Ascending aorta (tissue), 2 donors: Measurements from ENCODE around the gene RPS24. TPM values are rescaled to one million over a fixed set of nuclear protein-coding genes. Genes with fewer than 3 reads are reported as not detected.

Experiments
- DNase-seq, 2 donors: peaks; one replicate each; pipeline ENCODE4 v3.0.0-alpha.2; 2019; ENCODE audit warnings: low spot score in 2 of 2
- H3K27ac ChIP-seq, 2 donors: fragments of 200-600 bp; sonication (generic); one replicate each; pipeline ENCODE4 v1.5.1; 2016 to 2017; ENCODE audit warnings: mild to moderate bottlenecking in 1 of 2
- H3K27me3 ChIP-seq: fragments of 200-600 bp; sonication (generic); one replicate; pipeline ENCODE4 v1.5.1; 2017
- H3K36me3 ChIP-seq, 2 donors: fragments of 200-600 bp; sonication (generic); one replicate each; pipeline ENCODE4 v1.5.1; 2016
- H3K4me1 ChIP-seq, 2 donors: fragments of 200-600 bp; sonication (generic); one replicate each; pipeline ENCODE4 v1.5.1; 2016 to 2017; ENCODE audit warnings: mild to moderate bottlenecking in 1 of 2
- H3K4me3 ChIP-seq, 2 donors: fragments of 200-600 bp; sonication (generic); one replicate each; pipeline ENCODE4 v1.5.1; 2016 to 2017; ENCODE audit warnings: mild to moderate bottlenecking in 1 of 2
- H3K9me3 ChIP-seq, 2 donors: fragments of 200-600 bp; sonication (generic); one replicate each; pipeline ENCODE4 v1.5.1; 2016
- intact Hi-C: fragments of 100-400 bp; cut with DNase I; formaldehyde crosslinking; loops from one replicate; pipeline ENCODE4 v1.15.1; 2023
- total RNA-seq: library from RNA; depleted of rRNA; stranded (reverse); fragments of >200 nt; gene quantifications from one replicate; pipeline ENCODE4 v1.1.0, GENCODE V29; 2016
- TF ChIP-seq, protein P1 (sequence below), 3 experiments: fragments of 200-600 bp in 2 of 3; fragments of 450-650 bp in 1 of 3; sonication (generic) in 2 of 3; IDR thresholded peaks; one replicate each; pipeline ENCODE4 v1.5.1; 2016 to 2019; ENCODE audit warnings: antibody characterized with exemption in 3 of 3, mild to moderate bottlenecking in 1 of 3, moderate library complexity in 1 of 3

The RPS24 gene
- total RNA-seq, 1 donor from 2014 or later, result 1,878 TPM

DNA sequence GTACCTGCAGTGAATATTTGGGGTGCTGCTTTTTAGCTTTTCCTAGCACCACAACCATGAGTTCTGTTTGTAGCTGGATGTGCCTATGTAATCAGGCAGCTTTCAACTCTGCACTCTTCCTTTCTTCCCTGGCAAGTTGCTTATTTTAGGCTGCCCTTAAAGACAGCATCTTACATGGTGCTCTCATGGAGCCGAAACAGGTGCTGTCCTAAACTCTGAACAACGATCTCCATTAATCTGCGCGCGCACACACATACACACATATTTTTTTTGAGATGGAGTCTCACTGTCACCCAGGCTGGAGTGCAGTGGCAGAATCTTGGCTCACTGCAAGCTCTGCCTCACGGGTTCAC is 9.1 kb downstream of the RPS24 start:
- Histone ChIP-seq H3K27me3 (no peaks in the 10 kb centered on the region), H3K9me3 (no peaks in the 10 kb centered on the region), H3K4me1 (no peaks in the 10 kb centered on the region), H3K27ac (no peak overlapping the region), H3K4me3 (no peak overlapping the region), H3K36me3 (peaks cover 47 to 57% of the 10 kb centered on the region in 2 donors)
- DNase-seq, result no peak
- intact Hi-C loops, result loop anchor here (10.0 kb wide), 1 partner anchor 1022 kb away; the partner anchor contains the start of gene ZMIZ1
- TF ChIP-seq, protein P1, sequence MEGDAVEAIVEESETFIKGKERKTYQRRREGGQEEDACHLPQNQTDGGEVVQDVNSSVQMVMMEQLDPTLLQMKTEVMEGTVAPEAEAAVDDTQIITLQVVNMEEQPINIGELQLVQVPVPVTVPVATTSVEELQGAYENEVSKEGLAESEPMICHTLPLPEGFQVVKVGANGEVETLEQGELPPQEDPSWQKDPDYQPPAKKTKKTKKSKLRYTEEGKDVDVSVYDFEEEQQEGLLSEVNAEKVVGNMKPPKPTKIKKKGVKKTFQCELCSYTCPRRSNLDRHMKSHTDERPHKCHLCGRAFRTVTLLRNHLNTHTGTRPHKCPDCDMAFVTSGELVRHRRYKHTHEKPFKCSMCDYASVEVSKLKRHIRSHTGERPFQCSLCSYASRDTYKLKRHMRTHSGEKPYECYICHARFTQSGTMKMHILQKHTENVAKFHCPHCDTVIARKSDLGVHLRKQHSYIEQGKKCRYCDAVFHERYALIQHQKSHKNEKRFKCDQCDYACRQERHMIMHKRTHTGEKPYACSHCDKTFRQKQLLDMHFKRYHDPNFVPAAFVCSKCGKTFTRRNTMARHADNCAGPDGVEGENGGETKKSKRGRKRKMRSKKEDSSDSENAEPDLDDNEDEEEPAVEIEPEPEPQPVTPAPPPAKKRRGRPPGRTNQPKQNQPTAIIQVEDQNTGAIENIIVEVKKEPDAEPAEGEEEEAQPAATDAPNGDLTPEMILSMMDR (IDR thresholded peaks at IDR 0.05), result no peak

DNA sequence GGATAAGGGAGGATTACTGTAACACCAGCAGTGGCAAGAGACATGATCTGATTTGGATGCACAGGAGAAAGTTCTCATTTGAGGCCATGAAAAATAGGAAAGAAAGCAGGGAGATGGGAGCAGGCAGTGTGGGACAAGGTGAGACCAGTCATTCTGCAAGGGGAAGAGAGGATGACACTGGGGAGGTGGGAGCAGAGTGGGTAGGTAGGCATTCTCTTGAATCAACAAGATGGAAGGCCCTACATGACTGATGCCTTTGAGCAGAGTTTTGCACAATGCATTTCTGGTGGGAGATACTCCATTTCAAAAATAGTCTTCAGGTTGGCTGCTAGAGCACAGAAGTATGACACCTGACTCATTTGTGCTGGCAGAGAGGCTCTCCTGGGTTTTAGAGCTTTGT is 10.5 kb downstream of the RPS24 start:
- Histone ChIP-seq H3K27me3 (no peaks in the 10 kb centered on the region), H3K4me1 (no peaks in the 10 kb centered on the region), H3K9me3 (no peaks in the 10 kb centered on the region), H3K4me3 (no peak overlapping the region), H3K36me3 (peaks cover 33 to 43% of the 10 kb centered on the region in 2 donors), H3K27ac (no peak overlapping the region)
- TF ChIP-seq, protein P1 (IDR thresholded peaks at IDR 0.05), result no peak
- no peak for DNase-seq
- intact Hi-C loops, result loop anchor here (10.0 kb wide), 1 partner anchor 1021 kb away; the partner anchor contains the start of gene ZMIZ1

DNA sequence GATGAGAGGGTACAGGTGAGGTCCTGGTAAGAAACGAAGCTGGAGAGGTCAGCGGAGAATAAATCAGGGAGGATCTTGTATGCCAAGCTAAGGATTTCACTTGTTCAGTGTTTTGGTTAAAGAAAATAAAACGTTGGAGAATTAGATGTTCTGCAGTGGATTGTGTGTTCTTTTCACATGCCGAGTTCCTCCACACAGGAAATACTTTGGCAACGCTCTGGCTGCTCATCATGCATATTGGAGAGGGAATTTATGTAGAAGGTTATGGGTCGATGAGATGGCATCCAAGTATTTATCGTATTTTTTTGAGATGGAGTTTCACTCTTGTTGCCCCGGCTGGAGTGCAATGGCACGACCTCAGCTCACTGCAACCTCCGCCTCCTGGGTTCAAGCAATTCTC is 11.0 kb downstream of the RPS24 start:
- H3K4me3 ChIP-seq, result no peak overlapping the region
- H3K27ac ChIP-seq, result no peak overlapping the region
- no peaks in the 10 kb centered on the region for H3K9me3 ChIP-seq
- no peaks in the 10 kb centered on the region for H3K27me3 ChIP-seq
- peaks cover 31 to 37% of the 10 kb centered on the region in 2 donors for H3K36me3 ChIP-seq
- no peaks in the 10 kb centered on the region for H3K4me1 ChIP-seq
- intact Hi-C loops, result loop anchor here (5.0 to 10.0 kb wide), 2 partner anchors 613 to 1020 kb away; partner anchors contain the start of gene ZMIZ1
- TF ChIP-seq, protein P1 (IDR thresholded peaks at IDR 0.05), result no peak
- no peak for DNase-seq

DNA sequence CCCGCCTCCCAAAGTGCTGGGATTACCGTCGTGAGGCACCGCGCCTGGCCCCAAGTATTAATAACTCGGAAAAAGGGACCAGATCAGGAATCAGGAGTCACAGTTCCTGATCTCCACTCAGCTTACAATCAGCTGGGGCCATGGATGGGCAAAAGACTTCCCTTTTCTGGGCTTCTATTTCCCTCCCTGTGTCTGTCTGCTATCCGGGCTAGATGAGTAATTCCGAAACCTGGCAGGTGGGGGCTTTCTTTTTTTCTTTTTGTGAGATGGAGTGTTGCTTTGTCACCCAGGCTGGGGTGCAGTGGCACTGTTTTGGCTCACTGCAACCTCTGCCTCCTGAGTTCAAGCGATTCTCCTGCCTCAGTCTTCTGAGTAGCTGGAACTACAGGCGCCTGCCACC is 11.6 kb downstream of the RPS24 start:
- TF ChIP-seq, protein P1 (IDR thresholded peaks at IDR 0.05), result no peak
- H3K4me3 ChIP-seq, result no peak overlapping the region
- H3K27me3 ChIP-seq, result no peaks in the 10 kb centered on the region
- intact Hi-C loops, result loop anchor here (5.0 to 10.0 kb wide), 2 partner anchors 612 to 1020 kb away; partner anchors contain the start of gene ZMIZ1
- no peaks in the 10 kb centered on the region for H3K4me1 ChIP-seq
- H3K27ac ChIP-seq, result no peak overlapping the region
- peaks cover 27 to 34% of the 10 kb centered on the region in 2 donors for H3K36me3 ChIP-seq
- DNase-seq, result no peak
- H3K9me3 ChIP-seq, result no peaks in the 10 kb centered on the region

DNA sequence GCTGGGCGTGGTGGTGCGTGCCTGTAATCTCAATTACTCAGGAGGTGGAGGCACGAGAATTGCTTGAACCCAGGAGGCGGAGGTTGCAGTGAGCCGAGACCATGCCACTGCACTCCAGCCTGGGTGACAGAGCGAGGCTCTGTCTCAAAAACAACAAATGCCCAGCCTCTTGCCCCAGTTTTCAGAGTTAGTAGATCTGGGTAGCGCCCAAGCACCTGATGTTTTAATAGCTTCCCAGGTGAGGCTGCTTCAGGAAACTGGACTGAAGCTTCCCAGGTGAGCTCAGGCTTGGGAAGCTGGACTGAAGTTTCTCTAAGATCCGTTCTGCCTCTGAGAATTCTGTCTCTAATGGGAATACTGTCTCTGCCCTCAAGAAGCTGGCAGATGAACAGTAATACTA is 12.2 kb downstream of the RPS24 start:
- Histone ChIP-seq H3K4me3 (no peak overlapping the region), H3K36me3 (peaks cover 21 to 28% of the 10 kb centered on the region in 2 donors), H3K27me3 (no peaks in the 10 kb centered on the region), H3K9me3 (no peaks in the 10 kb centered on the region), H3K4me1 (no peaks in the 10 kb centered on the region), H3K27ac (no peak overlapping the region)
- intact Hi-C loops, result loop anchor here (5.0 to 10.0 kb wide), 2 partner anchors 611 to 1019 kb away; partner anchors contain the start of gene ZMIZ1
- DNase-seq, result no peak
- TF ChIP-seq, protein P1 (IDR thresholded peaks at IDR 0.05), result no peak
